NCI-H2196 treated with DMSO at 0.1 percent for 48 hours (cell line): Measurements from ENCODE around the gene SGCD.
"Not testable (repeated sequence)": the region's sequence is repeated elsewhere in the genome, so short reads cannot be mapped to it uniquely, and the experiment has no call there.

Experiments used
- DNase-seq: peaks from one replicate; lab custom pipeline; 2025; ENCODE audit not compliant: unreplicated experiment; lab: John Stamatoyannopoulos, UW

The SGCD gene

DNA sequence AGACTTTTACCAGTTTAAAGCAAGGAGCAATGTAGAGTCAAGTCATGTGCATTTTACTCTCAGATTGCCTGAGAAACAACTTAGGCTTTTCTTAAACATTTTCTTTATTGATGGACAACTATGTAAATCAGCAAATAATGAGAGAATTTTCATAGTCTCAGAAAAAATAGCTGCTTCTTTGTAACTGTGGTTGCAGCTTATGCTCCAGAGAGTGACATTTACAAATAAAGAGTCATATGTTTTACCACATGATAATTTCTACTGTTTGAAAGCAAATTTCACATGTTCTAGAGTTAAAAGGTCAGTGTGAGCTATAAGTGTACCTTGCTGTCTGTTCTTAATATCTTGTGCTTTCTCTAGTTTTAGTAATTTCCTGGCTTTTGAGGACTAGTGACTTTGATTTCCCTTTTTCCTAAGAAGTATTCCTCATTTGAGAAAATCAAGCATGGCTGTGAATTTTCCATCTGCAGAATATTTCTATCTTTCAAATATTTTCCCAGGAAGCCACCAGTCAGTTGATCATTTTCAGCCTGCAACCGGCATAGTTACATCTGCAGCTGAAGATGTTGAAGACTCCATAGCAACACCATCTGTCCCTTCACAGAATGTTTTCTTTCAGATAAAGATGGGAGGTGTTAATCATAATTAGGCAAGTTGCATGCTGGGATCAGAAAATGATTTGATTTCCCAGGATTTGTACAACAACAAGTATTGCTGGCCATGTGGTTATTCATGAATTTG is 229.9 kb downstream of the SGCD start:
- DNase-seq, result no peak

DNA sequence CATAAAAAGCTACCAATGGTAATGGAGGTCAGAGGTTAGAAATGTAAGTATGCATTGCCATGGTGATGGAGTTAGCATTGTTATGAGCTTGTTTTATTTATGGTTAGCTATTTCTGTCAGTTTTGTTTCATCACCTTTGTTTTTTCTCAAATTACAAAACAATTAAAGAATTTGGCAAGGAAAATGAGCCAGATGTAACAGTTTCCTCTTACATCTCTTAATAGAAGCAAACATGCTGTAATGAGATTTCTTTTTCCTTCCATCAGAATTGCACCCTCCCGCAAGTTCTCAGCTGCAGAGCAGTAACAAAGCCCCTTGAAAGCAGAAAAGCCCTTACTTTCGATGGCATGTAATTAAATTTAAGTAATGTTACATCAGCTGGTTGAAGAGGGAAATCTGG is 233.0 kb downstream of the SGCD start:
- no peak for DNase-seq

DNA sequence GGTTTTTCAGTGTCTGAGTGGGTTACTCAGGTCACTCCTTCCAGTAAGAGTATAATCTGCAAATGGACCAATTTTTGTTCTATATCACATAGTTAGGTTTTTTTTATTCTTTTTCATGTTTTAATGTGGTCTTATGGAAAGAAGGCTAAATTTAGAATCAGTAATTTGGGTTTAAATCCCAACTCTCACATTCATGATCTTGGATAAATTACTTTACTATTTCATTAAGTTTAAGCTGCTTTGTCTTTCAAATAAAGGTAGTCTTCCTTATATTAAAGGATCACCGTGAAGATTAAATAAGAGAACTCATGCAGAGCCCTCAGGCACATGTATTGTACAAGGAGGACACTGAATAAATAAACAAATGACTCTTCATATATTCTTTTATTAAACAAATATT is 234.7 kb downstream of the SGCD start:
- no peak for DNase-seq

DNA sequence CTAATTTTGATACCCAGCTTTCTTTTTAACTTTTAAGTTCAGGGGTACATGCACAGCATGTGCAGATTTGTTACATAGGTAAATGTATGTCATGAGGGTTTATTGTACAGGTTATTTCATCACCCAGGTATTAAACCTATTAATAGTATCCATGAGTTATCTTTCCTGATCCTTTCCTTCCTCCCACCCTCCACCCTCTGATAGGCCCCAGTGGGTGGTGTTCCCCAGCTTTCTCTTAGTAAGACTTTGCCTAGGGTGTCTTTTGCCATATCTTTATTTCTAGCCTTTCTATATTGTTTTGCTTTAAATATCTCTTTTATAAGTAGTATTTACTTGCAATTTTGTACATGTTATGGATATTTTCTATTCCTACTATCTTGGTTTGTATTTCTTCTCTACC is 243.7 kb downstream of the SGCD start:
- no peak for DNase-seq

DNA sequence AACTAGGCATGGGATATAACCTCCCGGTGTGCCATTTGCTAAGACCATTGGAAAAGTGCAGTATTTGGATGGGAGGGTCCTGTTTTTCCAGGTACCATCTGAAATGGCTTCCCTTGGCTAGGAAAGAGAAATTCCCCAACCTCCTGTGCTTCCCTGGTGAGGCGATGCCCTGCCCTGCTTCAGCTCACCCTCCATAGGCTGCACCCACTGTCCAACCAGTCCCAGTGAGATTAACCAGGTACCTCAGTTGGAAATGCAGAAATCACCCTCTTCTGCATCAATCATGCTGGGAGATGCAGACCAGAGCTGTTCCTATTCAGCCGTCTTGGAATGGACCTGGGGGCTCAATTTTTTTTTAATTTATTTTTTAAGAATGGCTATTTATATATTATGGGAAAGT is 254.8 kb downstream of the SGCD start:
- DNase-seq, result no peak

DNA sequence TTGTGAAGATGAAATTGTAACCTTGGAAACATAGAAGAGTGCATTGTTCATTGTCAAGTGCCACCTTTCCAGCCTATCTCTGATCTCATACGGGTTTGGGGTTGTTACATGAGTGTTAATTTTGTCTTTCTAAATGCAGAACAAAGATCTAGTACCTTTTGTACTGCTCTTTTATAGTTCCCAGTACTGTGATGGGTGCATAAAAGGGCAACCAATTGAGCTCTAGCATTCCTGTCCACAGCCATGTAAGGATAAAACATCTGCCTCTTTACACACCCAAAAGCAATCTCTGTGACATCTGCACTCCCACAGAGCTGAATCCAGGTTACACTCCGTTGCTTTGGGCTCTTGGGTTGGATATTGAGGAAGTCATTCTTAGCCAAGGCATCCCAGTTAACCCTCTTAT is 255.2 kb downstream of the SGCD start:
- no peak for DNase-seq

DNA sequence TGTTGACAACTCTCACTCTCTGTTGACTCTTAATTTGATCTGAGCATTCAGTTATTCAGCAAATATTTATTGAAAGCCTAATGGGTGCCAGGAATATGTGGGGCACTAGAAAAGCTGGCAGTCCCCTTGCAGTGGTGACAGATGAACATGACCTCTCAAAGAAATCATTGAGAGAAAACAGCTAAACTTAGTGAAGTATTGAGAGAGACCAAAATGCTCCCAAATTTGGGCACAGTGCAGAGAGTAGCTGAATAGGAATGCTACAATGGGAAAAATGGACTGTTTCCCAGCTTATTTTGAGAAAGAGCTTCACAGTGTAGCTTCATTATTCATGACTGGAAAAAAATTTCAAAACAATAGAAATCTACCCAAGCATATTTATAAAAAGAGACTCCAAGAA is 257.9 kb downstream of the SGCD start:
- DNase-seq, result no peak

DNA sequence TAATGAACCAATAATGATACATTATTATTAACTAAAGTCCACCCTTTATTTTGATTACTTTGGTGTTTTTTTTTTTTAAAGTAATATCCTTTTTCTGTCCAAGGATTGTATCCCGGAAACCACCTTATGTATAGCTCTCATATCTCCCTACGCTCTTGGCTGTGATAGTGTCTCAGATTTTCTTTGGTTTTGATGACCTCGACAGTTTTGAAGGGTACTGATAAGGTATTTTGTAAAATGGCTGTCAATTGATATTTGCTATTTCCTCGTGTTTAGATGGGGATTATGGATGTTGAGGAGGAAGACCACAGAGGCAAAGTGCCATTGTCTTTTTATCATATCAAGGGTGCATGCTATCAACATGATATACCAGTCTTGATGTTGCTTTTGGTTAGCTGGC is 259.0 kb downstream of the SGCD start:
- no peak for DNase-seq

DNA sequence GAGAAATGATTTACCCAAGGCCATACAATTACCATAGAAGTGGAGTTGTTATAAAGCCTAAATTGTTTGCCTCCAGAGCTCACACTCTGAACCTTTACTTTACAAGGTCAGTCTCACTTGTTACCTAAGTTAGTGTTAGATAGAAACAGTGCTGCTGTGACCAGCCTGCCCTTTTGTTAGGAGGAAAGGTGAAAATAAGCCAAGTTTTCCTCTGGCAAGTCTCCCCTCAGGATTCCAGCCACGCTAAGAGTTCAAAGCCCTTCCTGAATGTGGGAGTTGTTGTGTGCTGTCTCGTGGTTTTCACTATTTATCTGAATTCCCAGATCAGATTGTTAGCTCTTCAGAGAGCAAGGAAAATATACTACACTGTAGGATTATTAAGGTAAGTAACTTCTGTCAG is 260.0 kb downstream of the SGCD start:
- no peak for DNase-seq

DNA sequence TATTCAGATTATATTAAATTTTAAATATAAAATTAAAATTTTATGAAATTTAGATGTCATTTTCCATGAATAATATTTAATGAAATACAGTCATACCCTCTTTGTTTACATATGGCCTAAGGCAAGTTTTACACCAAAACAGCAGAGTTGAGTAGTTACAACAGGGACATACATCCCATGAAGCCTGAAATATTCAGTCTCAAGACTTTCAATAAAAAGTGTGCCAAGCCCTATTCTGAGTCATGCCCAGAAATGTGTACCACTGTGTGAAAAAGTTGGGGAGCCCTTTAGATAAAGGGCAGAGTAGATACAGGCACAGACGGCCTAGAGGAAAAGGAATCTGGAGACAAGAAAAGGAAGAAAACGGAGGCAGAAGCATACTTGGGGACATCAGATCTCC is 261.3 kb downstream of the SGCD start:
- no peak for DNase-seq

DNA sequence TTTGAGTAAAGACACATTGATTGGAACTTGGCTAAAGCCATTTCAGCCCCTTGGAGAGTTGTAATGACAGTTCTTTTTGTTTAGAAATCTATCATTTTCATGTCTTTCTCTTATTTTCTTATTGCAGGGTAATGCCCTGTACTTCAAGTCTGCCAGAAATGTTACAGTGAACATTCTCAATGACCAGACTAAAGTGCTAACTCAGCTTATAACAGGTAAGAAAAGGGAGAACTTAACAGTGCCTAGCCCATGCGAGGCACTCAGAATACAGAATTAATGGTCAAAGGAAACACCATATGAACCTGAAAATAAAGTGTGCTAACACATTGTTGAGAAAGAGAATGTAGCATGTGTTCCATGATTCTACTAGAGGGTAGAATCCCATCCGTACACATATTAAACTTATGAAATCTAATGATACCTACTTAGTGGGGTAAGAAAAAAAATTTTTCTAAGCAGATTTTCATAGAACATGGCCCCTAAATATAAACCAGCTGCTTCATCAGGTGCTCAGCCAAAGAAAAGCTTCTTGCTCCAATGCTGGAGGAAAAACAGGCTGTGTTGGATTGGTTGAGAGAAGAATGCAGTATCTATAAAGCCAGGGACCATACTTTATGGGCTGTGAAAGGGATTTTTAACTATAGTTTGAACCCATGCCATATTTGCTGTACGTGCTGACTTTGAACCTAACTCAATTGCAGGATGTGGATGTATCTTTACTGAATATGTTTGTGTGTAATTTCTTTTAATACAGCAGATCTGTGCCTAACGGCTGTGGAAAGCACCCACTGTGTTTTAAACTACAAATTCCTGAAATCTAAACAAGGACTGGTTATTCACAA is 262.4 kb downstream of the SGCD start:
- no peak for DNase-seq

DNA sequence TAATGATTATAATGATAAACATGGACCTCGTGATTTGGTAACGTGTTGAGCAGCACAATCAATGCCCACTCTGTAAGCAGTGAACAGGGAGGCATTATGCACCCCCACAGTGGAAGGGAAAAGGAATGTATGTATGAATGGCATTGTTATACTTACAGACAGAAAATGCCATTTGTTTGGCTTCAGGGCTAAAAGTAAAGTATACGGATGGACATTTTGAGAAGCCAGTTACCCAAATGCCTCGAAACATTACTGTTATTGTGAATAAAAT is 262.9 kb downstream of the SGCD start:
- DNase-seq, result no peak

DNA sequence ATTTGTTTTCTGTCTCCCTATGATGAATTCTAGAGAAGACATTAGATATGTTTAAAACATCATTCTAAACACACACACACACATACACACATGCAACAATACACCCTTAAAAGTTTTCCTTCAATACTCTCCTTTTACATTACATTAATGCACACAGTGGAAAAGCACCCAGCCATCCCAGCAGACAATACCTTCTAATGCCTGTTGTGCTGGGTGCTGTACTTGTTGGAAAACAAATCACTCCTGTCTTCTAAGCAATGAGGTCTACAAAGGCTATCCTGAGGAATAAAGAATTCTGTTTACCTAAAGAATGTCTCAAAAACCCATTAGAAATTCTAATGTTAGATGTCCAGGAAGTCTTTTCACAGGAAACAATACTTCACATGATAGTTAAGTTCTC is 264.0 kb downstream of the SGCD start:
- DNase-seq, result no peak

DNA sequence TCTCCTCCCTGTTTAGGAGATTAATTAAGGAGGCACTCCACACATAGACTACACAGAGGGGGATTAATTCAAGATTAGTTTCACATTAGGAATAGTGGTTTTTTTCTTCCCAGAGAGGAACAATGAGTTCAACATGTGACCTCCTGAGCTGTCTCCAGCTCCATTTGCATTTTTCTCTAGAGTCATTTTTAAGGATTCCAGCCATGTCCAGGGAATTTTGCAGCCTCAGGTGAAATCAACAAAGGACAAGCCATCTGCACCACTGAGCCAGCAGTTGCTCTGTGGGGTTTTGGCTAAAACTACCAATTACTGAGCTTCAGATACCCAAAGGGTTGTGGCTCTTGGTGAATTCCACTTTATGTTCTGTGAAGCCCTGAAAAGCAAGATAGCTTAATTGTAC is 264.7 kb downstream of the SGCD start:
- no peak for DNase-seq

DNA sequence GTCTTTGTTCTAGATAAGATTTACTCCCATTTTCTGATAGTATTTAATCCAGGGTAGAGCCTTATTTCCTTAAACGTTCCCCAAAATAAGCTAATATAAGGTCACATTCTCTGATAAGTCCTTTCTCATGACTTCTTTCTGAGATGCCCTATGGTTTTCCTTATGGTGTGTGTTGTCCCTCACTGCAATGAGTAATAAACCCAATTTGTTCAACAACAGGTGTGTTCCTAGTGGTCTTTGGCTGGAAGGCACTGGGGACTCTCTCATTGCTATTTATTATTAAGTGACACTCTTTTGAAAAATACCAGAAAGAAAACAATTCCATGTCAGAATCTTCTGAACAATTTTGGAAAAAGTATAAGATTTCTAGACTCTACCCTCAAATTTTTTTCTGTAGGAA is 266.6 kb downstream of the SGCD start:
- no peak for DNase-seq

DNA sequence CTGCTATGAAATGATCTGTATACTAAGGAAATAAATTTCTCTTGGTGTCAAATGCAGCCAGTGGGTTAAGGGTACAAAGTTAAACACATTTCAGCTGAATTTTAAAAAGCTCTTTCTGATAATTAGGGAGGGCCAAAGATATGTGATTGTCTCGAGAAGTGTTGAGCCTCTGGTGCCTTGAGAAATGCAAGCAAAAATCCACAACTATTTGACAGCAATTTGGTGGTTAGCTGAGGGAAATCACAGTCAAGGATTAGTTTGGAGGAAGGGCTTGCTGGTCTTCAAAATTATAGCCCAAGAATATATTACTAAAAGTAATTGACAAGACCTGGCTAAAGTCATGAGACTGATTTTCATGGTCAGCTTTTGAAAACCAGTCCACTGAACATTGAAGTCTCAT is 267.4 kb downstream of the SGCD start:
- no peak for DNase-seq

DNA sequence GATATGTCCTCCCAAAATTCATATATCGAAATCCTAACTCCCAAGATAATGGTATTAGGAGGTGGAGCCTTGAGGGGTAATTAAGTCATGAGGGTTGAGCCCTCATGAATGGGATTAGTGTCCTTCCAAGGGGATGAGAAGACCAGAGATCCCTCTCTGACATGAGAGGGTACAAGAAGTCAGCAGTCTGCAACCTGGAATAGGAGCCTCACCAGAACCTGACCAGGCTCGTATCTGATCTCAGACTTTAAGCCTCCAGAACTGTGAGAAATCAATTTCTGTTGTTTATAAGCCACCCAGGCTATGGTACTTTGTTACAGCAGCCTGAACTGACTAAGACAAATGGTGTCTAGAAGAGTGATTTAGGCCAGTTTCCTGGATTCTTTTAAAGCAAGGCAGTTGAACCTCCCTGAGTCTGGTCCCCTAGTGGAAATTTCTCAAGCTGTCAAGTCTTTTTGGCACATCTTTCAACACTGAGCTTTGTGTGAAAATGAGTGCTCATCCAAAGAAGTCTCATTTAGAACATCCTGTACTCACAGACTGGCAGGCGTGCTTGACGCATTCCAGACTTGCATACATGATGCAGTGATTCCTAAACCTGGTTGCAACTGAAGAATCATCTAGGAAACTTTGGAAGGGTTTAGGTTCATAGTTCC is 268.3 kb downstream of the SGCD start:
- DNase-seq, result no peak

DNA sequence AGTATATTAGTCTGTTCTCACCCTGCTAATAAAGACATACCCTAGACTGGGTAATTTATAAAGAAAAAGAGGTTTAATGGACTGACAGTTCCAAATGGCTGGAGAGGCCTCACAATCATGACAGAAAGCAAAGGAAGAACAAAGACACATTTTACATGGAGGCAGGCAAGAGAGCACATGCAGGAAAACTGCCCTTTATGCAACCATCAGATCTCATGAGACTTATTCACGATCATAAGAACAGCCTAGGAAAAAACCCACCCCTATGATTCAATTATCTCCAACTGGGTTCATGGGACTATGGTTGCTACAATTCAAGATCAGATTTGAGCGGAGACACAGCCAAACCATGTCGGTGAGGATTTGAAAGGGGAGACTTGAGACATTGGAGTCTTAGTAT is 270.3 kb downstream of the SGCD start:
- DNase-seq, result no peak

DNA sequence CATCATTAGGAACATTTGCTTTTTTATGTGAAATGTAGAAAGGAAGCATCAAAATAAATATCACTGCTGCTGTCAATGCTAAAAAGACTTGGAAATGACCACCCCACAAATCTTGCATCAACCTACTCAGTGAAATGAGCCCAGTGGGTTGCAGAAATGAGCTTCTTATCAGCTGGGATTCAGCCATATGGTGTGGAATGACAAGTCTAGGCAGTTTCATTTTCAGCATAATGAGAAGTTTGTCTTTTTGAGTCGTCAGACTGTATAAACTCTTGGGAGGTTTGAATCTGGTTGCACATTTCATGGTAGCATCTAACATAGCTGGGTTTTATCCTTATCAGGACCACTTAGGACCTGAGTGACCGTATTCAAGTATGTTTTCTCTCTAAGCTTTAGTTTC is 272.0 kb downstream of the SGCD start:
- no peak for DNase-seq

DNA sequence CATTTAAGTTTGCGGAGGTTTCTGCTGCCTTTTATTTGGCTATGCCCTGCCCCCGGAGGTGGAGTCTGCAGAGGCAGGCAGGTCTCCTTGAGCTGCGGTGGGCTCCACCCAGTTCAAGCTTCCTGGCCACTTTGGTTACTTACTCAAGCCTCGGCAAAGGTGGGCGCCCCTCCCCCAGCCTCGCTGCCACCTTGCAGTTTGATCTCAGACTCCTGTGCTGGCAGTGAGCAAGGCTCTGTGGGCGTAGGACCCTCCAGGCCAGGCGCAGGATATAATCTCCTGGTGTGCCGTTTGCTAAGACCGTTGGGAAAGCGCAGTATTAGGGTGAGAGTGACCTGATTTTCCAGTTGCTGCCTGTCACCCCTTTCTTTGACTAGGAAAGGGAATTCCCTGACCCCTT is 283.6 kb downstream of the SGCD start:
- DNase-seq, result not testable (repeated sequence)

DNA sequence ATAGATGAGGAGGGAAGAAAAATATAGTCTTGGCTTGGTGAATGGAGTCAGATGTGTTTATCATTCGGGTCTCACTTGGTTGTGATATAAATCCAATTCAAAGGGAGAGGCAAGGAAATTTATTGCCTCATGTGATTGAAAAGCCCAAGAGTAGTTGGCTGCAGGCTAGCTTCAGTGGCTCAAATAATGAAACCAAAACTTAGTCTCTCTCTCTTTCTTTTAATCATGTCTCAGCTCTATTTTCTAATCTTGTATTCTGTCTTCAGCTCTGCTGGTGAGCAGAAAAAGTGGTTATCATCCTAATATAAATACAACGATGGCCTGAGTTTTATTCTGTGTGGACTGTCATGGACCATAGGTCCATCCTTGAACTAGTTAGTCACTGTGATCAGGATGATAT is 288.9 kb downstream of the SGCD start:
- DNase-seq, result no peak

DNA sequence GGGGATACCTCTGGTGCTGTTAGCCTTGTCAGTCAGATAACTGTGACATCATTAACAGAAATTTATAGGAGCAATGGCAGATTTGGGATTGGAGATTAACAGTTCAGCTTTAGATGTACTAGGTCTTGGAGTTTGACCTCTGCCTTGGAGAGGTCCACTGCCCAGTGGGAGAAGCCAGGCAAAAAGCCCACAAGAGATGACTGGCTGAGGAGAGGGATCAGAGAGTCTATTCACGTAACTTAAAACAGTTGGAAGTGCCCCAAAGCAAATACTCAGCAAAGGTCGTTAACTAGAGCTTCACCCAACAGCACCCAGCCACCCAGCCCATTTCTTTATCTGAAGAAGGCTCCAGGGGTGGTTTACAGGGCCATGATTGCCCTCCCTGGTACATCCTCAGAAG is 290.5 kb downstream of the SGCD start:
- DNase-seq, result no peak
